AG09309 (cell line): ENCODE data around the gene CS.
"Not testable (repeated sequence)": the region's sequence is repeated elsewhere in the genome, so short reads cannot be mapped to it uniquely, and the experiment has no call there.

Source experiments
- DNase-seq: peaks from one replicate; pipeline ENCODE4 v3.0.0-alpha.2; 2010; ENCODE audit warnings: low read depth
- H3K4me3 ChIP-seq: 2 replicates; pipeline ENCODE4 v1.5.1; 2011; ENCODE audit warnings: mild to moderate bottlenecking, low read depth, low read length, moderate library complexity; ENCODE audit not compliant: control insufficient read depth
- TF ChIP-seq, protein P1 (sequence below): IDR thresholded peaks from 2 replicates; pipeline ENCODE4 v1.5.1; 2011; ENCODE audit warnings: mild to moderate bottlenecking, low read depth, low read length, inconsistent platforms; ENCODE audit not compliant: insufficient read depth, control insufficient read depth; ENCODE audit errors: missing control alignments

Gene CS

DNA sequence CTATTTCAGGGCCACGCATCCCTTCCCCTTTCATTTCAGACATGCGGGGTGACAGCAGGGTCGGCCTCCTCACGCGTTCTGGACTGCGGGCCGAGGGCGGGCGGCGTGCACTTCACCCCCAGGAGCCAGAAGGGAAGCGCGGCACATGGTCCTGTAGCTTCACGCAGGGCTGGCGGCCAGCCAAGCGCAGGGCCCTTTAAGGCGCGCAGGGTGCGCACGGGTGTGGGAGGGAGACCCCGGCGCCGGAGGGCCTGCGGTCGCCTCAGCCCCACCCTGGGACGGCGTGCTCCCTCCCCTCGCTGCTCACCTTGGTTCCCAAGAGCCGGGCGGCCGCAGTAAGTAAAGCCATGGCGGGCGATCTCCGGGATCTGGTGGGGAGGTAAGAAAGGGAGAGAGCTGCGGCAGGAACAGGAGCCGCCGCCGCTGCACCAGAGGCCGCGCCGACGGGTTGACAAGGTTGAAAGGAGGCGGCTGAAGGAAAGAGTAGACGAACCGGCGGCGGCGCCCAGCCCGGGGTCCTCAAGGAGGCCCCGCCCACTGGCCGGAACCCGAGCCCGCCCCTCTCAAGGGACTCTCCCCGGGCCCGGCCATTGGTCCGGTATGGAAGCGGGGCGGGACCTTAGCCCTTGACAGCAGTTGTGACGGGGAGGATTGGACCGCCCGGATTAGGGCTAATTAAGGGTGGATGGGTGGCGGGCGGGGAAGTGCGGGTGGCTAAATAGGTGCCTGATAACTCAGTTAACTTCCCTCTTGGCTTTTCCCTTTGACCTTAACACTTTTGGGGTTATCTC lies at the start of gene CS:
Gene CS, minus strand, starts transcription at position 478 of the 791 bp plus-strand sequence. Its CDS starts 129 bp downstream, at position 349.
- H3K4me3 ChIP-seq = peak within 1 kb of the TSS; percentile 93
- TF ChIP-seq, protein P1, sequence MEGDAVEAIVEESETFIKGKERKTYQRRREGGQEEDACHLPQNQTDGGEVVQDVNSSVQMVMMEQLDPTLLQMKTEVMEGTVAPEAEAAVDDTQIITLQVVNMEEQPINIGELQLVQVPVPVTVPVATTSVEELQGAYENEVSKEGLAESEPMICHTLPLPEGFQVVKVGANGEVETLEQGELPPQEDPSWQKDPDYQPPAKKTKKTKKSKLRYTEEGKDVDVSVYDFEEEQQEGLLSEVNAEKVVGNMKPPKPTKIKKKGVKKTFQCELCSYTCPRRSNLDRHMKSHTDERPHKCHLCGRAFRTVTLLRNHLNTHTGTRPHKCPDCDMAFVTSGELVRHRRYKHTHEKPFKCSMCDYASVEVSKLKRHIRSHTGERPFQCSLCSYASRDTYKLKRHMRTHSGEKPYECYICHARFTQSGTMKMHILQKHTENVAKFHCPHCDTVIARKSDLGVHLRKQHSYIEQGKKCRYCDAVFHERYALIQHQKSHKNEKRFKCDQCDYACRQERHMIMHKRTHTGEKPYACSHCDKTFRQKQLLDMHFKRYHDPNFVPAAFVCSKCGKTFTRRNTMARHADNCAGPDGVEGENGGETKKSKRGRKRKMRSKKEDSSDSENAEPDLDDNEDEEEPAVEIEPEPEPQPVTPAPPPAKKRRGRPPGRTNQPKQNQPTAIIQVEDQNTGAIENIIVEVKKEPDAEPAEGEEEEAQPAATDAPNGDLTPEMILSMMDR = no peak
- DNase-seq = peak; percentile 87

- DNase-seq = no peak
- no peak overlapping the region for H3K4me3 ChIP-seq
- TF ChIP-seq, protein P1 = no peak
Measured at GRCh38 chr12:56348776-56349175, 48.6 kb upstream of the CS start.

GRCh38 chr12:56347255-56347654 lies 47.1 kb upstream of the CS start:
- H3K4me3 ChIP-seq, DNase-seq: not testable (repeated sequence)

- no peak for DNase-seq
- H3K4me3 ChIP-seq = no peak overlapping the region
- TF ChIP-seq, protein P1 = peak; percentile 6
Measured at GRCh38 chr12:56346675-56347074, 46.5 kb upstream of the CS start.

DNA sequence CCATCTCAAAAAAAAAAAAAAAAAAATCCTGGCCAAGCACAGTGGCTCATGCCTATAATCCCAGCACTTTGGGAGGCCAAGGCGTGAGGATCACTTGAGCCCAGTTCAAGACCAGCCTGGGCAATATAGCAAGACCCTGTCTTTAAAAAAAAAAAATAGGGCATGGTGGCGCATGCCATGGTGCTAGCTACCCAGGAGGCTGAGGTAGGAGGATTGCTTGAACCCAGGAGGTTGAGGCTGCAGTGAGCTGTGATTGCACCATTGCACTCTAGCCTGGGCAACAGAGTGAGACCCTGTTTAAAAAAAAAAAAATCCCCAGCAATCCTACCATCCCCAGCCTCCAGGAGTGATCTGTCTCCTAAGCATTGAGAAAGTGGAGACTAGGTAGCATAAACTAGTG lies 42.2 kb upstream of the CS start:
- H3K4me3 ChIP-seq, DNase-seq: not testable (repeated sequence)

DNA sequence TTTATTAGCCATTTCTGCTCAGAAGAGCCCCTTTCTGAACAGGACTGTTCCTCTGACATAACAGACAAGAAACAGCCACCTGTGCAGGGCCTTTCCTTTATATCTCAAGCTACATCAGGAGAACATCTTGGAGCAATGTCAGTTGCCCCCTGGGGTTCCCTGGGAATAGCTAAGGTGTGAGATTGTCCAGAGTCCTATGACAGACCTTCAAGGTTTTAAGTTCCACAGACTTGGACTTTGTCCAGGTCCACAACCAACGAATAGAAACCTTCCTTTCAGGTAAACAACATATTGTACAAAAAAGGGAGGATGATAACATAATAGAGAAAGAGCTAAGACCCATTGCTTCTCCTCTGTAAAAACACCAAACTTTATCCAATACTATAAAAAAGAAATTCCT lies 41.5 kb upstream of the CS start:
- H3K4me3 ChIP-seq = no peak overlapping the region
- DNase-seq = no peak
- TF ChIP-seq, protein P1 = no peak

DNA sequence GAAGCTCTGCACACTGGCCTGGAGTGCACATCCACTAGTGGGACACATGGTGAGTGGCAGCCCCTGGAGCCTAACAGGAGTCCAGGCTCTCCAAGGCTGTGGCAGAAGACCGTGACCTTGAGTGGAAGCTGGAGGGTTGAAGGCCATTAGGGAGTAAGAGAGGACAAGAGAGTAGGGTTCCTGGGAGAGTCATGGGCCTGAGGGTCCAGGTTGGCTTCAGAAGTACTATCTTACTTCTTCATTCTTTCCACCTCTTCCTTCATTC lies 39.0 kb upstream of the CS start:
- no peak for DNase-seq
- TF ChIP-seq, protein P1 = no peak
- H3K4me3 ChIP-seq = no peak overlapping the region
